GM19397 (cell line): ENCODE measurements around the gene ZNF789.
"Not testable (repeated sequence)": the region's sequence is repeated elsewhere in the genome, so short reads cannot be mapped to it uniquely, and the experiment has no call there.

ENCODE experiments used
- ATAC-seq: cut with Tn5 transposase; IDR thresholded peaks from one replicate; pipeline ENCODE4 v1.9.1; 2021; ENCODE audit warnings: mild to moderate bottlenecking, moderate library complexity; ENCODE audit not compliant: unreplicated experiment

ZNF789 gene

GRCh38 chr7:99472561-99473314, at the start of gene ZNF789:
TSS of gene ZNF789 (plus strand) at chr7:99472890. CDS start at chr7:99476457, 3,567 bp downstream.
- peak; percentile 93 for ATAC-seq

DNA sequence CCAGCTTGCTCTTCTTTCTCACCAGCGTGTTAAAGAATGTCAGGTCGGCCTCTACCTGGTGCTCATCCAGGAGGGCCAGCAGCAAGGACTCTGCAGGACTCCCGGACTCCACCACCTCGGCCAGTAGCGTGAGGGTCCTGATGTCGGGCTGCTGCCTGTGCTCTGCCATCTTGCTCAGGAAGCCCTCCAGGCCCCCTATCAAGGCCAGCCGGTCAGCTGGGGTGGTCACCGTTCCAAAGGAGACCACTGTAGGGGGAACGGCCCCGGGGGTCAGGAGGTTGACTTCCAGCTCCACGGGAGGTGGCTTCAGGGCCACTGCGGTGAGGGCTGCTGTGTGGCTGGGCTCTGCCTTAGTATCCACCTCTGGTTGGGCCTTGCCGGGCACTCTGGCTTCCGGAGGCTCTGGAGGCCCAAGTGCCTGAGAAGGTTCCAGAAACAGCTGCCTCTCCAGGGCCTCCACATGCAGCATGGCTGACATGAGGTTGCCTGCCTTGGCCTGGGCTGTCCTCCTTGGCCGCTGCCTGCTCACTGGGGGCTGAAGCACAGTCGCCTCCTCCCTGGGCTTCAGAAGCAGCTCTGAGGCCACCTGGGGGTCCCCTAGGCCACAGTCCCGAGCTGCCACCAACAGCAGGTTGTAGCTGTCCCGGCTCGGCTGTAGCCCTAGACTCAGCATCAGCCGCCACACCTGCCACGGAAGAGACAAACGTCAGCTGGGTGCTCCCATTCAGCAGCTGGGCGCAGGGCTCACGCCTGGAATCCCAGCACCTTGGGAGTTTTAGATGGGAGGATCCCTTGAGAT, 47.6 kb upstream of the ZNF789 start:
- no peak for ATAC-seq

- ATAC-seq: no peak
Measured at GRCh38 chr7:99428972-99429566, 43.6 kb upstream of the ZNF789 start.

DNA sequence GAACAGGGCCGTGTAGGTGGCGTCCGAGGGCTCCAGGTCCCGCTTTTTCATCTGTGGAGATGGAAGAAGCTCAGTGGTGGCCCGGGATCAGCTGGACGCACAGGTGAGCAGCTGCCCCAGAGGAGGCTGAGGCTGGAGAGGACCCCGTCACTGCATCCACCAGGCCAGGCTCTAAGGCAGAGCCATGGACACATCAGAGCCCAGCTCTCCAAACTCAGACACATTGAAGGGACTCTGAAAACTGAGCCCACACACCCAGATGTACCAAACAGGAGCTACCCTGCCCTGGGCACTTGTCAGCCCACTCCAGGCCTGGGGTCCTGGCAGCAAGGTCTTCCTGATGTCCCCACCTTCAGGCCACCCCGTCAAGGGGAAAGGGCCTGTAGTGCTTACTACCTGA, 42.9 kb upstream of the ZNF789 start:
- ATAC-seq: no peak

GRCh38 chr7:99431756-99432540, 40.7 kb upstream of the ZNF789 start:
- ATAC-seq: not testable (repeated sequence)

DNA sequence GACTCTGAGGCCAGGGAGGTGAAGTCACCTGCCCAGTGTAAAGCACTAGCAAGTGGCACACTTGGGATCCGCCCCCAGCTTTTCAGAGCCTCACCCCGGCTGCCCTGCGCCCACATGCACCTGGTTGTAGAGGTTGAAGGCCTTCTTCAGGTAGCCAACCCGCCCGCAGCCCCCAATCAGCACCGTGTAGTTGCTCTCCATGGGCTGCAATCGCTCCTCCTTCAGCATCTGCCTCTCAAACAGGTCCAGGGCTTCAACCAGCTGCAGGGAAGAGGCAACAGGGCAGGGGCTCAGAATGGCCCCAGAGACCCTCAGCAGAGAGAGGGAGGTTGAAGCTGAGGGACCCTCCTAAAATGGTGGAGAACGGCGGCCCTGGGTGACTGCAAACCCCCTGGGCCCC, 39.5 kb upstream of the ZNF789 start:
- ATAC-seq: no peak

- no peak for ATAC-seq
Measured at GRCh38 chr7:99437946-99438572, 34.6 kb upstream of the ZNF789 start.

- ATAC-seq: peak; percentile 93
Measured at GRCh38 chr7:99438573-99439480, 33.9 kb upstream of the ZNF789 start, which contains the start of the genes CPSF4 and PTCD1. TSS of gene CPSF4 (plus strand) at chr7:99438943. CDS start at chr7:99439083, 140 bp downstream. TSS of gene PTCD1 (minus strand) at chr7:99438798. CDS start at chr7:99435242, 3,556 bp downstream.

- no peak for ATAC-seq
Measured at GRCh38 chr7:99440195-99440594, 32.5 kb upstream of the ZNF789 start.

- ATAC-seq: no peak
Measured at GRCh38 chr7:99446096-99446495, 26.6 kb upstream of the ZNF789 start.

- ATAC-seq: no peak
Measured at GRCh38 chr7:99447943-99448342, 24.7 kb upstream of the ZNF789 start.

DNA sequence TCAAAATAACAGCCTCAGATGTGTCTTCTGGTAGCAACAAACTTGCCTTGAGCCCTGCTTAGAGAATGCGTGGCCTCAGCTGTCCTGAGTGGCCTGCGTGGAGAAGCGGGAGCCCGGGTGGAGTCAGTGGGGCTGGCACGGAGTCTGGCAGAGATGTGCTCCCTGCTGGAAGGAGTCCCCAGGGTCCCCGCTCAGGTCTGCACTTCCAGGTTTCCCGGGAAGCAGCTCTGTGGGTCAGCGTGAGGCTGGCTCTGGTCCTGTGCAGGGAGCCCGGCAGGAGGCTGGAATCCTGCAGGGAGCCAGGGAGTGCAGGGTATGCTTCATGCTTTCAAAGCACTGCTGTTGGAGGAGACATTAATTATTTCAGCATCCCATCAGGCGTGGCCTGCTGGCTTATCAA, 23.8 kb upstream of the ZNF789 start:
- ATAC-seq: no peak

DNA sequence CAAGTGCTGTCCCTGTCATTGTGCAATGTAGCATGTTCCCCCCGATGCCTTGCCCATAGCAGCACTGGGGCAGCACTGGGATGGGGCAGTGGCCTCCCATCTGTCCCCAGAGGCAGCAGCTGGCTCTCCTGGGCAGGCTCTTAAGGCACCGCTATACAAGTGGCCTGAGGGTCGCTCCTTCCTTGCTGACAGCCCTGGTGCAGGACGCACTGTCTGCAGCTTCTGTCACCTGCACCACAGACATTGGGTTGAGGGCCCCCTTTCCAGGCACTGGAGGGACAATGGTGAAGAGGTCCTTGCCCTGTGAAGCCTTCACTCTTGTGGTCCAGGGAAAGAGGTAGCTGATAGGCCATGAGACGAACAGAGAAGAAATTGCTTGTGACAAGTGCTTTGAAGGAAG, 23.4 kb upstream of the ZNF789 start:
- no peak for ATAC-seq

- no peak for ATAC-seq
Measured at GRCh38 chr7:99451936-99452335, 20.8 kb upstream of the ZNF789 start.

DNA sequence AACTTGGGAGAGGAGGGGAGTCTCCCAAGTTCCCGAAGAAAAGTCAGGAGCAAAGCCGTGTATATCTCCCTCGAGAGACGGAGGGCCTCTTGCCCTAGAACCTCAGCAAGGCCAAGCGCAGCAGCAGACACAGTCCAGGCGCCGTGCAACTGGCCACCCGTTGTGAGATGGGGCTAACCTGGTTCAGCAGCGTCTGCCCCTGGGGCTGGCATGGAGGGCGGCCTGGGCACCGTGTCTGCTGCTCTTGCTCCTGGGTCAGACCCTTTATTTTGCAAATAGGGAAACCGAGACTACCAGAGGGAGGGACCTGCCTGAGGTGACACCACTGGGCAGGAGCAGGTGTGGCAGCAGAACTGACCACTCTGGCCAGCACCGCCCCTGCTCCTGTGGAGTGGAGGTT, 20.1 kb upstream of the ZNF789 start:
- ATAC-seq: no peak

- no peak for ATAC-seq
Measured at GRCh38 chr7:99453105-99453504, 19.6 kb upstream of the ZNF789 start.

- ATAC-seq: no peak
Measured at GRCh38 chr7:99455874-99456273, 16.8 kb upstream of the ZNF789 start.

- no peak for ATAC-seq
Measured at GRCh38 chr7:99456288-99456687, 16.4 kb upstream of the ZNF789 start.

GRCh38 chr7:99457050-99457649, 15.5 kb upstream of the ZNF789 start:
- ATAC-seq: no peak
